Stimulated activated CD8-positive, alpha-beta memory T cell treated with anti-CD3 and anti-CD28 coated beads, Interleukin-7, amount 100 ng/mL, for 4 hours (primary cell): ENCODE data around the gene ZNF778.
"Not testable (repeated sequence)": the region's sequence is repeated elsewhere in the genome, so short reads cannot be mapped to it uniquely, and the experiment has no call there.

Source experiments
- DNase-seq, 2 donors: peaks; one replicate each; pipeline ENCODE4 v3.0.0-alpha.2; 2020; ENCODE audit warnings: low read depth in 2 of 2

The ZNF778 gene

GRCh38 chr16:89256651-89257254 is 39.2 kb downstream of the ZNF778 start:
- peak; percentile 75 to 86 for DNase-seq

DNA sequence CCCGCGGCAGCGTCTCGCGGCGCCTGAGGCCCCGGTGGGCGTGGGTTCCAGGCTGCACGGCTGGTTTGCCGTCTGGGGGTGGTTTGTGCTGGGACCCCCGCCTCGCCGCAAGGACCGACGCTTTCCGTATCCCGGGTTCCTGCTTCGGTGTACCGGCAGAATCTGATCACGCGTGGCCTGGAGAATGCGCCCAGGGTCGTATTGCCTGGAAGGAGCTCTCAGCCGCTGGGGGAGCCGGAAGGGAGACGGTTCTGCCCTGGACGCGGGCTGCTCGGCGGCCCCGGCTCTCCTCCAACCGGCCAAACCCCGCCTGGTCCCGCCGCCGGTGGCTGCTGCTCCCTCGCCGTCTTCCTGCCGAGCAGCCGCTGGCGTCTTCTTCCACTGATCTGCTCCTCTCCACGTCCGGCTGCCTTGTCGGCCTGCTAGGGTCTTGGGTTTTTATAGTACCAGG is 39.8 kb downstream of the ZNF778 start:
- no peak for DNase-seq

DNA sequence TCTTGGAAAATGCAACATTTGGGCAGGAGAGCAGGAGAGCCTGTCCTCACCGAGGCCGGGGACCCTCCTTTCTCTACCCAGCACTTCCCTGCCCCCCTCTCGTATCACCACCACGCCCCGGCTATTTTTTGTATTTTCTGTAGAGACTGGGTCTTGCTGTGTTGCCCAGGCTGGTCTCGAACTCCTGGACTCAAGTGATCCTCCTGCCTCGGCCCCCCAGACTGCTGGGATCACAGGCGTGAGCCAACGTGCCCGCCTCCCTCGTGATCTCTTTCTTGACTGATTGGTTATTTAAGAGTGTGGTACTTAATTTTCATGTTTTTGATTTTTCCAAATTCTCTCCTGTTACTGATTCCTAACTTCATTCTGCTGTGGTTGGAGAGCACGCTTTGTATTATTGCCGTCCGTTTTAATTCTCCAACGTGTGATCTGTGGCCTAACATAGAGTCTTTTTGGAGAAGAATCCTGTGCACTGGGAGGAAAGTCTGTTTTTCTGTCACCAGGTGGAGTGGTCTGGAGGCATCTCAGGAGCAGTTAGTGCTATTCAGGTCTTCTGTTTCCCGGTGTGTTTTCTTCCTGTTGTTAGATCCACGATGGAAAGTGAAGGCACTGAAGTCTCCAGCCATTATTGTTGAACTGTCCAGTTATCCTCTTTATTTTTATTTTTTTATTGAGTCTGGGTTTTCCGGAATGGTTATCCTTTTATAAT is 40.4 kb downstream of the ZNF778 start:
- no peak for DNase-seq

GRCh38 chr16:89259901-89260300 is 42.4 kb downstream of the ZNF778 start:
- not testable (repeated sequence) for DNase-seq

DNA sequence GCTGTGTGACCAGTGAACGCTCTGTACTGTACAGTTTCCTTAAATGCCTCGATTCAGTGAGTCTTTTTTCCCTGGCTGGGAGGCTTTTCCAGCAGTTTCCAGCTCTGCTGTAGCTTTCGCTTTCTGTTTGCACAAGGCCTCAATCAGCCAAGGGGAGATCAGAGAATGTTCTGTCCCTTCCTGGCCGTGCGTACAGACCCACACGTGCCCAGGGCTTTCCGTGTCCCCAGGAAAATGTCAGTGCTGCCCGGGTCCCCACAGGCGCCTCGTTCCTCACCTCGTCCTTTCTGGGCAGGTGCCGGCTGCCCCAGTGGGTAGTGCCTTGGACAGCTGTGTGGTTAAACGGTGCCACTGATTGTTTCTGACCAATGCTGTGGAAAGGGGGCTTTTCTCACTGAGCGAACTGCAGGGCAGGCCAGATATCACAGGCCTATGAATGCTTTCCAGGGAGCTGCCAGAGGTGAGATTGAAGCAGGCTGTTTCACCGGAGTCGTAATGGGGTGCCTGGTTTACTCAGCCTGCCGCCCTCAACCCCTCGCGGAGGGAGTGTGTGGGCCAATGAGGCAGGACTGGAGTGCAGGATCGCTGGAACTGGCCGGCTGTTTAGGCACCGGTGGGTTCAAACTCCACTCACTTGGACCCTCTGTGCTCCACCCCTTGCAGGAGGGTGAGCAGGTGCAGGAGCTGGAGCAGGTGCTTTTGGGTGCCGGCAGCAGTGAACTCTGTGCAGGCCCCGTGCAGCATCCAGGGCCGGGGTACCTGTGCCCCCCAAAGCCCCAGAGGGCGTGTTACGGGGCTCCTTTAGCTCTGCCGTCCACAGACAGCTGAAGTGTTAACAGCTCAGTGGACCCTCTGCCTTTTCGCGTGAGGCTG is 44.4 kb downstream of the ZNF778 start:
- DNase-seq = no peak

DNA sequence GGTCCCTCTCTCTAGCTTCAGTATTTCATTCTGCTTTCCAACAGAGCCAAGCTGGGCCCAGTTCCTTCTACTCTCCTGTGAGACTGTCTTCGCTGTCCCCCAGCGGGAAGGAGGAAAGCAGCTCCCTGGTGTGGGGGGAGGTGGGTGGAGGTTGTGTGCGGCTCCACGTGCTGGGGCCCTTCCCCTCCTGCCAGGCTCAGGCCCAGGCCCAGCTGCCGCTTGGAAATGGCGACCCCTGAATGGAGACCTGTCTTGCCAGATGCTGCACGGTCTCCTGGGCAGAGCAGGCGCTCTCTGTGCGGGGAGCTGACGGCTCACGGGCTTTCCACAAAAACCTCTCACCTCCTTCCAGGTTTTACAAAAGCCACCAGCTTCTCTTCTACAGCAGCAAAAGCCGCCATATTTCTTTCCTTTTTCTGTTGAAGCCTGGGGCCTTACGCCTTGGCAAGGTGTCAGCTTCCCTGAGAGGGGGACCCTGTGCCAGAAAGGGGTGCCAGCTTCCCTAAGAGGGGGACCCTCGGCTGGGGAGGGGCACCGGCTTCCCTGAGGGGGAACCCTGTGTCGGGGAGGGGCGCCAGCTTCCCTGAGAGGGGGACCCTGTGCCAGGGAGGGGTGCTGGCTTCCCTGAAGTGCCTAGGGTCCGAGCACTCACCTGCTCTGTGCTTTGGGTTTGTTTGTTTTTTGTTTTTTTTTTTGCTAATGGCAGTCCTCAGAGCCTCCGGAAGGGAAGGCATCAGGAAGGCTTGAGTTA is 47.5 kb downstream of the ZNF778 start:
- DNase-seq = no peak

GRCh38 chr16:89265647-89266046 is 48.1 kb downstream of the ZNF778 start:
- no peak for DNase-seq

GRCh38 chr16:89266521-89267134 is 49.1 kb downstream of the ZNF778 start:
- DNase-seq = no peak

- not testable (repeated sequence) for DNase-seq
Observed at GRCh38 chr16:89267746-89268145, 50.2 kb downstream of the ZNF778 start.

DNA sequence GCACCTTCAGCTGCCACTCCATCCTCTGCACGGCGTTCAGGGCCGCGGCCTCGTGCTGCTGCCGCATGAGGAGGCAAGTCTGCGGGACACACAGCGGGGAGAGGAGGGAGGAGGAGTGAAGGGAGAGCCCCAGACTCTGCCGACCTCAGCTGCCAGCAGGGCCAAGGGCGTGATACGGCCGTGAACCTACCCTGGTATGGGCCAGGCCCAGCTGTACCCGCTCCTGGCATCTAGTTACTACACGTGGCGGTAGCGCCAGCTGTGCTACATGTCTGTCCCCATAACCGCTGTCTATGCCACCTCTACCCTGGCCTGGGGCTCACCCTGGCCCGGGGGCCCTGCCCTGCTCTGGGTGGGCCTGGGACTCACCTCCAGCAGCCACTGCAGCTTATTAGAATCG is 51.1 kb downstream of the ZNF778 start:
- no peak for DNase-seq

DNA sequence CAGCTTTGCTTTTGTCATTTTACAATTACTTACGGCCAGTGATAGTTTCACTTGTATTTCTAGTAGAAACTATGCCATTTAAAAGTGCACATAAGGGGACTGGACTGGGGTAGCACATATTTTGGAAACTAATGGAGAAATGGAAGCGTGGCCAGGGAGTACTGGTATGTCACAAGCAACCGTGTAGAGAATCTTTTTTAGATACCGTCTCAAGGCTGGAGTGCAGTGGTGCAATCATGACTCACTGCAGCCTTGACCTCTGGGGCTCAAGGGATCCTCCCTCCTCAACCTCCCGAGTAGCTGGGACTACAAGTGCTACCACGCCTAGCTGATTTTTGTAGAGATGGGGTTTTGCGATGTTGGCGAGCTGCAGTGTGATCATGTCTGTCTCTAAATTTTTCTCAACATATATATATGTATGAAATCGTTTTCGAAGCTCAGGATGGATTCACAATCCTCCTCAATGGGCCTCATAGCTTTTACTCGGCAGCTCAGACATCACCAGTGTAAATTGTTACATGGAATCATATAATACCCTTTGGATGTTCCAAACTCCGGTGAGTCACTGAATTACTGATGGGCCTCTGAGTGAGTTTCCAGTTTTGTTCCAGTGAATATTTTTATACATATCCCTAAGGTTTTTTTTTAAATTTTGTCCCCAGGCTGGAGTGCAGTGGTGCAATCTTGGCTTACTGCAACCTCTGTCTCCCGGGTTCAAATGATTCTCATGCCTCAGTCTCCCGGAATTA is 51.7 kb downstream of the ZNF778 start:
- no peak for DNase-seq

DNA sequence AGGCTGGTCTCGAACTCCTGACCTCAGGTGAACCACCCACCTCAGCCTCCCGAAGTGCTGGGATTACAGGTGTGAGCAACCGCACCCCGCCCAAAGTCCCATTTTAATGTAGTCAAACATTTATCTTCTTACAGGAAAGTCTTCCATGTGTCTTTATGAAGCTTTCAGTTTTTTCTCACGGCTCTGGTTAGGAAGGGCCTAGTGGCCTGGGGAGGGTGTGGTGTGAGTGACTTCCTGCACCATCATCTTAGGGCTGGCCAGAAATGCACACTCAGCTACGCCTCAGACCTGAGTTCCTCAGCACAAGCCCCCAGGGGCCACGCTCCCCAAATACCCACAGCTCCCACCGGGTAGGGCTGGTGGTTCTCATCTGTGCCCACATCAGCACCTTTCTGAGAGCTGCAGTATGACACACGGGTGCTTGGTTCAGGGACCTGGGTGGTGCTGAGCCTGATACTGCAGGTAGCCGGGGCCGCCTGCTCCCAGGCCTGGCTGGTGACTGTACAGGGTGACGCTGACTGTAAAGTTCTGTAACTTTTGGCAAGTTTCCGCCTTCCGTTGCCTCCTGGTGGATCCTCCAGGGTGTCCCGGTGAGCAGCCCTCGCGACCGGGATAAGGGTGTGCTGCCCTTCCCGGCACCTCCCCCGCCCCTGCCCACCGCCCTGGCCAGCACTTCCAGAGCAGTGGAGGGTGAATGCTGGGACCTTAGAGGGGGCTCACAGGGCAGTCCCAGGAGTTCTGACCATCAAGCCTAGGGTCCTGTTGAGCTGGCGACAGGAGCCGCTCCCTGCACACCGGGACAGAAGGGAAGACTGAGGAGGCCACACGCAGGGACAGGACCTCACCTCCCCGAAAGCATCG is 52.5 kb downstream of the ZNF778 start:
- no peak for DNase-seq

DNA sequence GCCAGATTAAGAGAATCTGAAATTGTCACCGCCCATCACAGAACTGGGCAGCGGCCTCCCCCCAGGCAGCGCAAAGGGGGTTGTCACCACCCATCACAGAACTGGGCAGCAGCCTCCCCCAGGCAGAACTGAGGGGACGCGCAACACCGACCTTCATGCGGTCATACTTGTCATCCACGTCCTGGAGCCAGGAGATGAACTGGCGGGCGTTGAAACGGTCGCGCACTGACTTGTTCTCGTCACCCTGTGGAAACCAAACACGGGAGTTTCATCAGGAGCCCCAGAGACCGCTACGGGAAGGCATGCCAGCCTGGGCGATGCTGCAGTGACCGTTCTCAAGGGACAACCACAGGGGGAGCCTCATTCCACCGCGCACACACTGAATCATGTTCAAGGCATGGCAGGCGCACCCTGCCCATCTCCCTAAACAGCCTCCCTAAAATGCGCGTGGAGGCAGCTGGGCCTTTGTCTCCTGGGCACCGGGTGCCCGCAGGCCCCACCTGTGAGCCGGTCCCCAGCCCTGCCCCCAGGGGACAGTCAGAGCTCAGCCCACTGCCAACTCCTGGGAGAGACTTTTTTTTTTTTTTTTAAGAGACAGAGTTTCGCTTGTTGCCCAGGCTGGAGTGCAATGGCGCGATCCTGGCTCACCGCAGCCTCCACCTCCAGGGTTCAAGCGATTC is 53.3 kb downstream of the ZNF778 start:
- DNase-seq = no peak

DNA sequence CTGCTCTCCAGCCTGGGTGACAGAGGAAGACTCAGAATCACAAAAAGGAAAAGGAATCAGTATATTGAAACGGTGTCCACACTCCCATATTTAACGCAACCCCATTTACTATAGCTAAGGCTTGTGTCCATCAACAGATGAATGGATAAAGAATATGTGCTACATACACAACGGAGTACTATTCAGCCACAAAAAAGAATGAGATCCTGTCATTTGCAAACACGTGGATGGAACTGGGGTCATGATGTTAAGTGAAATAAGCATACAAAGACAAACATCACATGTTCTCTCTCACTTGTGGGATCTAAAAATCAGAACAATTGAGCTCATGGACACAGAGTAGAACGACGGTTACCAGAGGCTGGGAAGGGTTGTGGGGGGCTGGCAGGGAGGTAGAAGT is 55.1 kb downstream of the ZNF778 start:
- DNase-seq = no peak

DNA sequence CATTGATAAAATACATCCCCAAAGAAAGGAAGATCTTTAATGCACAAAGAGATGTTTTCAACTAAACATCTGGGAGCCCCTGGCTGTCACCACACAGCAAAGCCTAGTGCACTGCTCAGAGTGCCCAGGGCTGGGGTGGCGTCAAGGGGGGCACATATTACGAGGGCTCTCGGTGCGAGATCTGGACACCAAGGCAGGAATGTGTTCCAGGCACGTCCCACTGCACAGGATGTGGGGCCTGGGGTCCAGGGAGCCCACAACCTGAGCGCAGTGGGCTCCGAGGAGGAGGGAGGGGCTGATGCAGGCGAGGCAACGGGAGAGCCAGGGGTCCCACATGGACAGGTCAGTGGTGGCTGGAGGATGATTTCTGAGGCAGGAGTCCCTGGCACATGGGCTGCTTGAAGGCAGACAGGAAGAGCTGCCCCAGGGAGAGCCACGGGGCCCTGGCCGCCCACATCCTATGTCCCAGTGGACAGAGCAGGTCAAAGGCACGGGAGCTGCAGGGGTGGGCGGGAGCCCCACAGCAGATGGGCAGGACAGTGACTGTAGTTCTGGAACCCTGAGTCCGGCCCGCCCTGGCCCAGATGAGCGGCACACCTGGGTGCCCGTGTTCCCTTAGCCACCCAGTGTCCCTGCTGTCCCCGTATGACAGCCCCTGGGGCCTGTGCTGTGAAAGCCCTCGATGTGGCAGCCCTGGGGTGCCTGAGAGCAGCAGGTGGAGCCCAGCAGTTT is 56.4 kb downstream of the ZNF778 start:
- DNase-seq = no peak

DNA sequence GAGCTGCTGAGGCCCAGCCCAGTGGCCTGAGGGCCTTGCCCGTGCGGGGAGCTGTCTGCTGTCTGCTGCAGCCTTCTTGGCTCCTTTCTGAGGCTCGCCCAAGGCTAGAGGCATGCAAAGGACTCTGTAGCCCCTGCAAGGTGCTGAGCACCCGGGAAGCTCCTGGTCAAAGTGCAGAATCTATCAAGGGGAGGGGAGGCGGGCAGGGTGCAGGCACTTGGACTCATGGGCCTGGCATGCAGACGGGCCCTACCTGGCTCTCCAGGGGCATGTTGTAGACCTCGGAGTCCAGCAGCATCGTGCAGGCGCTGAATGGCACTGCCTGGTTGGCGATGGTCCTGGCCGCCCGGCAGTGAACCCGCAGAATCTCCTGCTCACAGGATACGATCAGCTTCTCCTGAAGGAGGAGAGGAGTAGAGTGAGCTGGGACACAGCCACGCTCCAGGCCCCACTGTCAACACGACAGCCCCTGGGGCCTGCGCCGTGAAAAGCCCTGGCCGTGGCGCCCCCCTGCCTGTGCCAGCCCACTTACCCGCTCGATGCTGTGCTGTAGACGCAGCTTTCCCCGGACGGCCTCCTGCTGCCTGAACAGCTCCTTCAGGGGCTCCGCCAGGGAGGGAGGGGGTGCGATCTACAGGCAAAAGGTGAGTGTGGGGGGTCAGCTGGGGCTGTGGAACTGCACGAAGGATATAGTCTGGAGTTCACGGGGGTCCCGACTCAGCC is 57.2 kb downstream of the ZNF778 start:
- DNase-seq = no peak

GRCh38 chr16:89275284-89275584 is 57.7 kb downstream of the ZNF778 start:
- no peak for DNase-seq
